Measurements from ENCODE around the gene PLCL2. TPM values are rescaled to one million over a fixed set of nuclear protein-coding genes. Genes with fewer than 3 reads are reported as not detected.

The PLCL2 gene
- total and polyA plus RNA-seq, 10 of the 15 experiments (the other 5 are each of a cell fraction or from before 2014, with no cell fraction given), result 7.5 to 37.3 (median 21.7) TPM

DNA sequence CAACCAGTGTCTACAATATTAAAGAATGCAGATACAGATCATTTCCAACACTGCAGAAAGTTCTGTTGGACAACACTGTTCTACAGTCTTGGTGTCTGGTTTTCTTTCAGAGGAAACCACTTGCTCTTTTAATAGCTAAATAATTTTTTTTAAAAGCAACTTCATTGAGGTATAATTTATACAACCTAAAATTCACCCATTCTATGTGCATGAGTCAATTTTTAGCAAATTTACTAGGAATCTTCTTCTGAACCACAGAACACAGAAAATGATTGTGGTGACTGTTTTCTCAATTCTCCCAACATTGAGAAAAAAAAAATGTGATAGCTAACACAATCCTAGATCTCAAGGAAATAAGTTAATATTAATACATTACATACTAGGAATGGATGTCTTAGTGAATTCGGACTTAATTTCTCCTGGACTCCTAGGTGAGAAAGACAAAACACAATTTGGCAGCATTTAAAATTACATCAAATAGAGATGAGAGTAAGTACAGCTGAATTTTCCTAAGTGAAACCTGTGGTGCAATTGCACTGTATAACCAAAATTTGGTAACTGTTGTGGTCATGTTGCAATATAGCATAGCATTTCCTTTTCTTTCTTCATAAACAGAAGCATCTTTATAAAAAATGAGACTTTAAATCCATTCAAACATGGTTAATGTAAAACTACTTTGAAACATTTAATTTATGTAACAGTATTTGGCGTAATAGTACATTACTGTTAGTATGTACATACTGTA is 15.3 kb upstream of the PLCL2 start:
- H3K4me2 ChIP-seq (ENCODE audit: control insufficient read depth, insufficient read depth), result no peak overlapping the region
- ATAC-seq (no peak), DNase-seq (ENCODE audit: low read depth, low spot score) (no peak), FAIRE-seq (no peak)
- ChIA-PET SMC1A (ENCODE audit: uncharacterized antibody, unreplicated experiment) (interaction anchor here (0.6 to 1.4 kb wide), 6 partner anchors 13 to 363 kb away, joined by 3 read pairs; no protein-coding TSS in a partner anchor), RAD21 (ENCODE audit: unreplicated experiment) (interaction anchor here (1.2 kb wide), 1 partner anchor 27 kb away, joined by 3 read pairs; no protein-coding TSS in a partner anchor), CTCF (interaction anchor here (1.1 to 8.9 kb wide), 3 partner anchors 14 to 266 kb away, joined by 3 to 50 read pairs (median 3); partner anchors contain the start of gene PLCL2), POLR2A (no interaction called here)
- H3K27me3 ChIP-seq (replicated peaks in 1 of 2; ENCODE audit: control insufficient read depth in 2 of 2, insufficient read depth in 2 of 2, low read length in 1 of 2), result no peaks in the 10 kb centered on the region; a peak in 1 of 4 replicates
- intact Hi-C loops (cut with micrococcal nuclease; ENCODE audit: unreplicated experiment) (no loop called here), in situ Hi-C loops (cut with MboI) (no loop called here)
- no peaks in the 10 kb centered on the region for H3K36me3 ChIP-seq (ENCODE audit: control insufficient read depth in 2 of 2, insufficient read depth in 2 of 2, low read length in 1 of 2)
- H3K79me2 ChIP-seq (ENCODE audit: control insufficient read depth, insufficient read depth, low read length), result no peaks in the 10 kb centered on the region
- no peak overlapping the region for H3K4me3 ChIP-seq
- TF ChIP-seq, protein P1, sequence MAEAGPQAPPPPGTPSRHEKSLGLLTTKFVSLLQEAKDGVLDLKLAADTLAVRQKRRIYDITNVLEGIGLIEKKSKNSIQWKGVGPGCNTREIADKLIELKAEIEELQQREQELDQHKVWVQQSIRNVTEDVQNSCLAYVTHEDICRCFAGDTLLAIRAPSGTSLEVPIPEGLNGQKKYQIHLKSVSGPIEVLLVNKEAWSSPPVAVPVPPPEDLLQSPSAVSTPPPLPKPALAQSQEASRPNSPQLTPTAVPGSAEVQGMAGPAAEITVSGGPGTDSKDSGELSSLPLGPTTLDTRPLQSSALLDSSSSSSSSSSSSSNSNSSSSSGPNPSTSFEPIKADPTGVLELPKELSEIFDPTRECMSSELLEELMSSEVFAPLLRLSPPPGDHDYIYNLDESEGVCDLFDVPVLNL (IDR thresholded peaks at IDR 0.05; ENCODE audit: low read depth, low read length), result no peak
- H3K27ac ChIP-seq (ENCODE audit: control insufficient read depth, insufficient read depth), result no peak overlapping the region
- no peaks in the 10 kb centered on the region for H3K9me3 ChIP-seq (replicated peaks; ENCODE audit: control insufficient read depth, insufficient read depth, low read length)
- WGBS (ENCODE audit: insufficient coverage, insufficient replicate concordance, low lambda C conversion rate, missing lambda C conversion rate), result 88% methylated on average over 2 of the region's 2 CpGs
- H3K9ac ChIP-seq (ENCODE audit: control insufficient read depth, insufficient read depth, low read length), result no peak overlapping the region
- no peaks in the 10 kb centered on the region for H3K4me1 ChIP-seq (ENCODE audit: control insufficient read depth, insufficient read depth, low read length)
- H4K20me1 ChIP-seq (ENCODE audit: control insufficient read depth, insufficient read depth), result no peaks in the 10 kb centered on the region
- H2AFZ ChIP-seq (ENCODE audit: control insufficient read depth, low read depth, low read length), result no peak overlapping the region
- no TSS peak for BruUV-seq (replicated peaks)

Measured in GM12878 (cell line).